Uterus (tissue), 2 donors: ENCODE measurements around the gene OXTR.

Source experiments
- POLR2A ChIP-seq, 2 donors: fragments of 450-650 bp; IDR thresholded peaks; one replicate each; pipeline ENCODE4 v1.6.1; 2016; ENCODE audit warnings: antibody characterized with exemption in 2 of 2, mild to moderate bottlenecking in 1 of 2, moderate library complexity in 1 of 2
- TF ChIP-seq, protein P1 (sequence below), 4 experiments: fragments of 200-600 bp in 2 of 4; fragments of 450-650 bp in 2 of 4; sonication (generic) in 2 of 4; IDR thresholded peaks; one replicate each; pipeline ENCODE4 v1.5.1; 2016 to 2019; ENCODE audit warnings: antibody characterized with exemption in 4 of 4, mild to moderate bottlenecking in 2 of 4, moderate library complexity in 1 of 4

- TF ChIP-seq, protein P1, sequence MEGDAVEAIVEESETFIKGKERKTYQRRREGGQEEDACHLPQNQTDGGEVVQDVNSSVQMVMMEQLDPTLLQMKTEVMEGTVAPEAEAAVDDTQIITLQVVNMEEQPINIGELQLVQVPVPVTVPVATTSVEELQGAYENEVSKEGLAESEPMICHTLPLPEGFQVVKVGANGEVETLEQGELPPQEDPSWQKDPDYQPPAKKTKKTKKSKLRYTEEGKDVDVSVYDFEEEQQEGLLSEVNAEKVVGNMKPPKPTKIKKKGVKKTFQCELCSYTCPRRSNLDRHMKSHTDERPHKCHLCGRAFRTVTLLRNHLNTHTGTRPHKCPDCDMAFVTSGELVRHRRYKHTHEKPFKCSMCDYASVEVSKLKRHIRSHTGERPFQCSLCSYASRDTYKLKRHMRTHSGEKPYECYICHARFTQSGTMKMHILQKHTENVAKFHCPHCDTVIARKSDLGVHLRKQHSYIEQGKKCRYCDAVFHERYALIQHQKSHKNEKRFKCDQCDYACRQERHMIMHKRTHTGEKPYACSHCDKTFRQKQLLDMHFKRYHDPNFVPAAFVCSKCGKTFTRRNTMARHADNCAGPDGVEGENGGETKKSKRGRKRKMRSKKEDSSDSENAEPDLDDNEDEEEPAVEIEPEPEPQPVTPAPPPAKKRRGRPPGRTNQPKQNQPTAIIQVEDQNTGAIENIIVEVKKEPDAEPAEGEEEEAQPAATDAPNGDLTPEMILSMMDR (IDR thresholded peaks at IDR 0.05), result no peak
- TF ChIP-seq POLR2A (IDR thresholded peaks at IDR 0.05), result no peak
Measured at GRCh38 chr3:8766148-8766547, 3.3 kb downstream of the OXTR start.
